GM08714 (cell line): ENCODE results near the gene XPO4.
"Not testable (repeated sequence)": the region's sequence is repeated elsewhere in the genome, so short reads cannot be mapped to it uniquely, and the experiment has no call there.

Experiments used
- H3K4me3 ChIP-seq: fragments of 200-500 bp; sonication (Bioruptor generic); 2 replicates; pipeline ENCODE4 v1.5.1; 2014; ENCODE audit warnings: mild to moderate bottlenecking, low read length, inconsistent platforms
- ZNF274 ChIP-seq: IDR thresholded peaks from 2 replicates; pipeline ENCODE4 v1.6.1; 2012; ENCODE audit warnings: mild to moderate bottlenecking, low read depth, low read length

Gene XPO4

DNA sequence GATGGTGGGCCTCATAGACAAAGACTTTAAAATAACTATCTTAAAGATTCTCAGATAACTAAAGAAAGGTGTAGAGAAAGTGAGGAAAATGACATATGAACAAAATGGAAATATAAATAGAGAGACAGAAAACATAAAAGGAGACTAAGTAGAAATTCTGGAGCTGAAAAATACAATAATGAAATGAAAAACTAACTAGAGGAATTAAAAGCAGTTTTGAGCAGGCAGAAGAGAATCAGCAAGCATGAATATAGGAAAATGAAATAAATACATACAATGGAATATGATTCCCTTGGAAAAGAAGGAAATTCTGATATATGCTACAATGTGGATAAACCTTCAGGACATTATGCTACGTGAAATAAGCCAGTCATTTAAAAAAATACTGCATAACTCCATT is 132.7 kb downstream of the XPO4 start:
- TF ChIP-seq ZNF274: no peak
- no peak overlapping the region for H3K4me3 ChIP-seq

- no peak overlapping the region for H3K4me3 ChIP-seq
- no peak for TF ChIP-seq ZNF274
Observed at GRCh38 chr13:20769091-20769490, 133.5 kb downstream of the XPO4 start.

DNA sequence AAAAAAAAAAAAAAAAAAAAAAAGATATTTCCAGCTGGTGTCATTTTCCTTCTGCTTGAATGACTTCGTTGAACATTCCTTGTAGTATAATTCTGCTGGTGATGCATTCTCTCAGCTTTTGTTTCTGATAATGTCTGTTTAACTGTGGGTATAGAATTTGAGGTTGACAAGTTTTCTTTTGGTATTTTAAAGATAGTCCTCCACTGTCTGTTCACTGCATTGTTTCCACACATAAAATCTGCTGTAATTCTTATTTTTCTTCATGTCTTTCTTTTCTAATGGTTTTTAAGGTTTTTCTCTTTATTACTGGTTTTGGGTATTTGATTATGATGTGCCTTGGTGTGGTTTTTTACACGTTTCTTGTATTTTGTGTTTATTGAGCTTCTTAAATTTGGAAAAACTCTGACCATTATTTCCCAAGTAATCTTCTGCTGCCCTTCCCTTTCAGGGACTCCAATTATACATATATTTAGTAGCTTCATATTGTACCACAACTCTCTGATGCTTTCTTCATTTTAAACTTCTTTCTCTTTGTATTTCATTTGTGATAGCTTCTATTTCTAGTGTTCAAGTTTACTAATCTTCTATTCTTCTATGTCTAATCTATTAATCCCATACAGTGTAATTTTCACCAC is 135.1 kb downstream of the XPO4 start:
- no peak for TF ChIP-seq ZNF274
- no peak overlapping the region for H3K4me3 ChIP-seq

GRCh38 chr13:20760872-20761271 is 141.7 kb downstream of the XPO4 start:
- no peak for TF ChIP-seq ZNF274
- no peak overlapping the region for H3K4me3 ChIP-seq

- TF ChIP-seq ZNF274: no peak
- no peak overlapping the region for H3K4me3 ChIP-seq
Observed at GRCh38 chr13:20754009-20754408, 148.5 kb downstream of the XPO4 start.

DNA sequence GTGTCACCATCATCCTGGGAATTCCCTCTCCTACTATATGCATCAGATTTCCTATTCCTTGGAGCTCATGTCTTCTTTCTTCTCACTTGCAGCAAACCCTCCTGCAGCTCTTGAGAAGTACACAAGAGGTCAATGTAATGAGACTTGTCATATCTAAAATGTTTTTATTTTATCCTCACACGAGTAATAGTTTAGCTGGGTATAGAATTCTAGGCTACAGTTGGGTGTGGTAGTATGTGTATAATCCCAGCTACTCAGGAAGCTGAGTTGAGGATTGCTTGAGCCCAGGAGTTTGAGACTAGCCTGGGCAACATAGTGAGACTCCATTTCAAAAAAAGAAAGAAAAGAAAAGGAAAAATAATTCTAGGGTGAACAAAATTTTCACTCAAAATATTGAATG is 153.2 kb downstream of the XPO4 start:
- no peak overlapping the region for H3K4me3 ChIP-seq
- TF ChIP-seq ZNF274: no peak

- not testable (repeated sequence) for H3K4me3 ChIP-seq
Observed at GRCh38 chr13:20743830-20744404, 158.6 kb downstream of the XPO4 start.

DNA sequence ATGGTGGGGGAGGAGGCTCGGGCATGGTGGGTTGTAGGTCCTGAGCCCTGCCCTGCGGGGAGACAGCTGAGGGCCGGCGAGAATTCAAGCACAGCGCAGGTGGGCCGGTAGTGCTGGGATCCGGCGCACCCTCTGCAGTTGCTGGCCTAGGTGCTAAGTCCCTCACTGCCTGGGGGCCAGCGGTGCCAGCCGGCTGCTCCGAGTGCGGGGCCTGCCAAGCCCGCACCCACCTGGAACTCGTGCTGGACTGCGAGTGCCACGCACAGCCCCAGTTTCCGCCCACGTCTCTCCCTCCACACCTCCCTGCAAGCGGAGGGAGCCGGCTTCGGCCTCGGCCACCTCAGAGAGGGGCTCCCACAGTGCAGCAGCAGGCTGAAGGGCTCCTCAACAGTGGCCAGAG is 162.5 kb downstream of the XPO4 start:
- no peak overlapping the region for H3K4me3 ChIP-seq
- TF ChIP-seq ZNF274: no peak

GRCh38 chr13:20738616-20739015 is 163.9 kb downstream of the XPO4 start:
- H3K4me3 ChIP-seq: no peak overlapping the region
- no peak for TF ChIP-seq ZNF274

GRCh38 chr13:20729633-20730585 is 172.6 kb downstream of the XPO4 start:
- no peak overlapping the region for H3K4me3 ChIP-seq
- no peak for TF ChIP-seq ZNF274

GRCh38 chr13:20728579-20729311 is 173.8 kb downstream of the XPO4 start:
- no peak overlapping the region for H3K4me3 ChIP-seq
- no peak for TF ChIP-seq ZNF274

GRCh38 chr13:20727856-20728255 is 174.7 kb downstream of the XPO4 start:
- no peak for TF ChIP-seq ZNF274
- no peak overlapping the region for H3K4me3 ChIP-seq
